GM21723 (cell line): ENCODE measurements around the gene BCL11B.
"Not testable (repeated sequence)": the region's sequence is repeated elsewhere in the genome, so short reads cannot be mapped to it uniquely, and the experiment has no call there.

ENCODE experiments used
- ATAC-seq: cut with Tn5 transposase; IDR thresholded peaks from one replicate; pipeline ENCODE4 v1.9.1; 2021; ENCODE audit warnings: mild to moderate bottlenecking, moderate library complexity; ENCODE audit not compliant: unreplicated experiment

The BCL11B gene

DNA sequence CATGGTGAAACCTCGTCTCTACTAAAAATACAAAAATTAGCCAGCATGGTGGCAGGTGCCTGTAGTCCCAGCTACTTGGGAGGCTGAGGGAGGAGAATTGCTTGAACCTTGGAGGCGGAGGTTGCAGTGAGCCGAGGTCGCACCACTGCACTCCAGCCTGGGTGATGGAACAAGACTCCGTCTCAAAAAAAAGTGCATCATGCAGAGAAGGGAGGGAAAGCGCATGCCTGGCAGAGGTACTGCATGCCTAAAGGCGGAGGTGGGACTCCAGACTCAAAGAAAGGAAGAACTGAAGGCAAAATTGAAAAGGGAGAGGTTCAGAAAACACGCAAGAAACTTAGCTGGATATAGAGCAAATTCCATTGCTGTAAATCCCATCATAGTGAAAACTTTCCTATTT lies 85.7 kb downstream of the BCL11B start:
- ATAC-seq, result not testable (repeated sequence)

DNA sequence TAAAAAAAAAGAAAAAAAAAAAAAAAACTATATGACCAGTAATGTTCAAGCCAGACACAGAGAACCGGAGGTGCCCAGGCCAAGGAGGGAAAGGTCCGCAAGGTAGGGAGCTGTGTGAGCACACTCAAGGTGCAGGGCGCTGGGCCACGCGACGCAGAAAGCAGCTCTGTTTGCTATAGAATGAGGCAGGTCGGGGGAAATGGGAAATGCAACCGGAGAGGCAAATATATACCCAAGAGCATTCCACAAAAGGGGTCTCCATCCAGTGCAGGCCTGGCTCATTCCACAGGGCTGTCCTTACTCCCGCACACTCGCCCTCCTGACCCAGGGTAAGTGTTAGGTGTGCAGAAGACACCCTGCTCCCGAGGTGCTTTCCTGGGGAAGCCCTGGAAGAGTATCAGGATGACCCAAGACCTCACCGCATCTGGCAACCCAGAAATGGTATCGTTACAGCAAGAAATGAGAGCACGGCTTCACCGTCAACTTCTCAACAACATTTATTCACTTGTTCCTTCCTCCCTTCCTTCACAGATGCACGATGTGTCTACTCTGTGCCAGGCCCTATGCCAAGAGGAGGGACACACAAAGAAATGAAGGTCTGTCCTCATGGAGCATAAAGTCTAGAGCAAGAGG lies 86.4 kb downstream of the BCL11B start:
- ATAC-seq, result no peak

DNA sequence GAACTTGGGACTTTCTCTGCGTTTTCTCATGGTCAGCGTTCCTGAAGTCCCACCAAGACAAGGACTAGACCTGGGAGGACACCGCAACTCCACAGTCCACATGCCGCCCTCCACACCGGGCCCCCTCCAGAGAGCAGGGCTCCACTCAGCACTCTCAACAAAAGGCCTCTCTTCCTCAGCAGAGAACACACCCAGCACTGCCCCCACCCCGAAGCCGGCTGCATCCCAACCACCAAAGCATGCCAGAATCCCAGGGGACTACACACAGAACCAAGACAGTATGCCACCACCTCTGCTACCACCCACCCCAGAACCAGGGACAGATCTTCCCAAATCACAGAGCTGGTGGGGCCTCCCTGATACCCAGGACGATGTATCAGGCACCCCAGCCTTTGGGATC lies 88.3 kb downstream of the BCL11B start:
- ATAC-seq, result no peak

DNA sequence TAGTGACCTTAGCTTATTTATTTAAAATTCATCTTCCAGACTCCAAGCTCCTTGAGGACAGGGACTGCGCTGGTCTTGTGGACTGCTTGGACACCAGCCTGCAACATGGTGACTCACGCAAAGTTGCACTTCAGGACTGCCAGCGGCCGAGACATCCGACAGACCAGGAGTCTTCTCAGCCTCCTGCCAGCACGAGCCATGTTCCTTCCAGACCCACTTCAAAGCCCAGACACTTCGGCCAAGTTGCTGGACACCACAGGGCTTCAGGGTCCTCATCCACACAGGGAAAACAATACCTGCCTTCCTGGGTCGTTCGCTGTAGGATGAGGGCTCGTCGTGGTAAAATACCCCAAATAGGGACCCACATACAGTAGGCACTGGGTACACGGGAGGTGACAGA lies 88.7 kb downstream of the BCL11B start:
- no peak for ATAC-seq

DNA sequence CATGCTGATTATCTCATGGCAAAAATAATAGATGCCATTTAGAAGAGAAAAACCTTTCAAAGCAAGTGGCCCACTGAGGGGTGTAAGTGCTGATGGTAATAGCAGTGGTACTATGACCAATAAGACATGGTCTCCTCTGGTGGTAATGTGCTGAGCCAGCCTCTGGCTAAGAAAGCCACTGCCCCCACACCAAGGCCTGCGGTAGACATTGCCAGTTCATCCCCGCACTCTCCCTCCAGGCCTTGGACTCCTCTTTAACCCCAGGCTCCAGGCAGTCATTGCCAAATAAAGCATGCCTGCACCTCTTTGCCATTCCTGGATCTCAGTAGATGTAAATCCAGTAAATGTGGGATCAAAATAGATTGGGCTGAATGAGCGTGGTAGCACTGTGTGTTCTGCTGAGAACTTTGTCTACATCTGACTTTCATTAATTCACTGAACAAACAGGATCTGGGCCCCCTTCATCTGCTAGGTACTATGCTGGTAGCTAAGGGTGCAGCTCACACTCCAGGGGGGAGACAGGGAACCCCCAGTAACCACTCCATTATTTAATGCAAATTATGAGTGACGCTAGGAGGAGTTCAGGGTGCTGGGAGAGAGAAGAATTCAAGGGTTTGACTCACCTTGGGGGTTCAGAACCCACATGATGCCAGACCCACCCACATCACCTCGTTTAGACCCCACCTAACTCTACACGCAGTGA lies 89.3 kb downstream of the BCL11B start:
- ATAC-seq, result no peak

DNA sequence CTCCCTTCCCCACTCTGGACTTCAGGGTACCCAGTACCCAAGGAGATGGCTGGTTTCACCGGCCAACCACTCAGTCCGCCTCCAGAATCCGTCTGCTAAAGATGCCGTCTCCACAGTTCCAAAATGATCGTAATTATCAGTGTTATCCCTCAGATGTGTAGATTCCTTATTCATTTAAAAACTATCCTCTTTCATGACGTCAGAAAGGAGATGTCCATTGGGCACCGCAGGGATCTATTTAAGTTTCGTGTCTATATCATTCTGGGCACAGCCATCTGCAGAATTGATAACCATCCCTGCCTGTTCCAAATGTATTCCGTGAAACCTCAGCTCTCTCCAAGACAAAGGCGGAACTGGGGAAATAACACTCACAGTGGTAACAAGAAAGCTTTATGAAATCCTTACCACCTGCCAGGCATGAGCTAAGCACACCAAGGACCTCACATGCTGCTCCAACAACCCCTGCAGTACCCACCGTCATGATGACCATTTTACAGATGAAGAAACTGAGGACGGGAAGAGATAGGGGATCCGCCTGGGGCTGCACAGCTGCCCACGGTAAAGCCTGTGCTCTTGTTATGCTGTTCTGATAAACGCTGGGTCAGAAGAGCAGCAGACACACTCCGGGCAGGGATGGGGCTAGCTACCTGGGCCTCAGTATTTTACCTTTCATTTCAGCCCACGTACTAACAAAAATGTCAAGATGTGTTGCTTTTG lies 90.0 kb downstream of the BCL11B start:
- no peak for ATAC-seq

DNA sequence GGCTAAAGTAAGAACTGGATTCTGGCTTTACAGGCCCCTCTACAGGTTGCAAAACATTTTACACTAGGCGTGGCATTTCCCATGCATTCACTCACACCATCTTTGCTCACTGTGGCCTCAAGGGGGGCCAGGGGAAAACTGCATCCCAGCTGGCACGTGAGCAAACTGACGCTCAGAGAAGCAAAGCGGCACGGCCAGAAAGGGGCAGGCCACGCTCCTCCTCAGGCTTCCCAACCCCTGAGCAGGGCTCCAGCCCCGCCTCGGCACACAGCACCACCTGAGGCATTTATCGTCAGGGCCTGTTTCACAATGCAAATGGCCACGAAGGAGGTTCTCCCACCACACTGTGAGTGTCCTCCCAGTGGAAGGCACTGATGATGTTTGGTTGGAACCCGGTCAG lies 90.8 kb downstream of the BCL11B start:
- no peak for ATAC-seq

DNA sequence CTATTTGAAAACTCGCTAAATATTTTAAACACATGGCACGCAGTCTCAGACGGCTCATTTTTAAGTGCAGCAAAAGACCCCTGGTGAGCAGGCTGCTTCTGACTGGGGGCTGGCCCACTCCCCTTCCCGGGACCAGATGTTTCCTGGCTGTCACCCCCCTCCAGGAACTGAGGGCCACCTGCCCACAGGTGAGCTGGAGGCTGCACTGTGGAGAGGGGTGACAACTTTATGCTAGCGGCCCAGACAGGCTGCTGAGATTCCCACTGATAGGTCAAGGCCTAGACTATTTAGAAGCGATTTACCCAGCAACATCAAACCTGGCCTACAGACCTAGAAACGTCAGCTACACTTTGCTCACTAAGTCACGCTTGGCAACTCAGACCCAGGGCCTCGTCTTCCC lies 92.1 kb downstream of the BCL11B start:
- no peak for ATAC-seq

DNA sequence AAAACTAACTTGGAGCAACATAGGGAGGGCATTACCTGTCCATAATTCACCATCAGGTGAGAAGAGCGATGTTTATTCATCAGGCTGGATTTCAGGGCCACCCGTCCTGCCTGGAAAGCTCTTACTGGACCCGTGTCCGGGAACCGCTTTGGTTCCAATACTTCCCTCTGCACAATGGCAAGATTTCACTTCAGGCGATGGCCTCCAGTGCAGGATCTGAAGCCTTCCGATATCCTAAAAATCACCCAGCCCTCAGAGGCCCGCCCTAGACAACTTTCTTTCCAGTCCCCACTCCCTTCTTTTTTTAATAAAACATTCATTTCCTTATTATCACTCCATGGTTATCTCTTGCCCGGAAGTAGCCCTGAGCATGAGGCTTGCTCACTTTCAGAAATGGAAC lies 92.5 kb downstream of the BCL11B start:
- ATAC-seq, result no peak

DNA sequence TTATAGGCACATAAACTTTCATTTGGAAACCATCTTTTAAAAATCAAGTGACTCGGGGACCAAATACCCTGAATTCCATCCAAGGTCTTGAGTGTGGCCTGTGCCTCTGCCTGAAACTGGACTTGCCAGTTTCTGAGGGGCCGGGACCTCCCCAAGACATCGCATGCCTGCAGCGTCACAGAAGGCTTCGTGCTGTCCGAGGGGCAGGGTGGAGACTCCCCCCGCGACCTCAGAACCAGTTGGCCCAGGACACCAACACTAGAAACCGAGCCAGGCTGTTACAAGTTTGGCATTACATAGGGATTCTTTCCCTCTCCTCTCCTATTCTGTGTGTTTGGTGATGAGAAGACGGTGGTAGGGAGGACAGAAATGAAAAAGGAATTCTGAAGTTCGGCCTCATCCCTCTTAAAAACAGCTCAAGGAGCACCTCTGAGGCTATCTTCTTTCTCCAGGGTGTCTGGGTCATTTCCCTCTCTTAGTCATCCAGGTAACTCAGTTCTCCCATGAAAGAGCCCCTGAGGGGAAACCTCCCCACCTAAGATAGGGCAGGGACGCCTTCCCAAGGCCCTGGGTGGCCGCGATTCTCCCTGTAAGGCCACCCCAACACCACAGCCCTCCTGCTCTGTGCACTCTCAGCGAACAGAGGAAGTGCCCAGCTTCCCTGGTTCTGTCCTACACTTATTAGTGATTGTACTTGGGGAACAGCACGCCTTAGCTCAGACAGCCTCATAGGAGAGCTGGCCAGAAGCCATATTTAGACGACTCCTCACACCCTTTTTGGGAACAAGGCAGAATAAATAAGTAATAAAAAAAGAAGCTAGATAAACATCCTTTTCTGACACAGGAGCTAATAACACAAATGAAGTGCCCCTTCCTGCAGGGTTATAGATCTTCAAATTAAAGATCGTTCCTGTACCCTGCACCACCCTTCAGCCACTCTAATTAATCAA lies 93.8 kb downstream of the BCL11B start:
- ATAC-seq, result no peak

DNA sequence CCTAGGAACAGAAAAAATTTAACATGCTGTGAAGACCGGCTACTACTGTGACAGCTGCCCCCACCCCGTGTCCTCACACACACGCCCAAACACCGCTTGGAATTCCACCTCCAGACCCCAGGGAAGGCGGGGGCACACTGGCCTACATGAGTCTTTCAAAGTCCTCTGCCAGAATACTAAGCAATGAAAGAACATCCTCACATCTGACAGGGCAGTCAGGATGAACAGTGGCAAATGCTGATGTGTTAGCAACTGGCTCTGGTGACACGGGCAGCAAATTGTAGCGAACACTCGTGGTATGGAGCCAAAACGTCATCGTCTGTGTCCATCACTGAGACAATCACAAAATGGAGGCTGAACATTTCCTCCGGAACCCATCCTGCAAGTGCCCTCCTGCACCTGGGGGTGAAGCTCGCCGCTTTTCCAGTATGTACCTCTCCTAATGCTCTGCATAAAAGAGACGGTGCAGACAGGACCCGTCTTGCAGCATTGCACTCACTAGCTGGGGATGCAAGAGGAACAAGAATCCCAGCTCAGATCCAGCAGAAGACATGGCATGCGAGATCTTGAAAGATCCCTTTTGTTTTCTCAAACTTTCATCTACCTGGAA lies 94.8 kb downstream of the BCL11B start:
- ATAC-seq, result no peak

DNA sequence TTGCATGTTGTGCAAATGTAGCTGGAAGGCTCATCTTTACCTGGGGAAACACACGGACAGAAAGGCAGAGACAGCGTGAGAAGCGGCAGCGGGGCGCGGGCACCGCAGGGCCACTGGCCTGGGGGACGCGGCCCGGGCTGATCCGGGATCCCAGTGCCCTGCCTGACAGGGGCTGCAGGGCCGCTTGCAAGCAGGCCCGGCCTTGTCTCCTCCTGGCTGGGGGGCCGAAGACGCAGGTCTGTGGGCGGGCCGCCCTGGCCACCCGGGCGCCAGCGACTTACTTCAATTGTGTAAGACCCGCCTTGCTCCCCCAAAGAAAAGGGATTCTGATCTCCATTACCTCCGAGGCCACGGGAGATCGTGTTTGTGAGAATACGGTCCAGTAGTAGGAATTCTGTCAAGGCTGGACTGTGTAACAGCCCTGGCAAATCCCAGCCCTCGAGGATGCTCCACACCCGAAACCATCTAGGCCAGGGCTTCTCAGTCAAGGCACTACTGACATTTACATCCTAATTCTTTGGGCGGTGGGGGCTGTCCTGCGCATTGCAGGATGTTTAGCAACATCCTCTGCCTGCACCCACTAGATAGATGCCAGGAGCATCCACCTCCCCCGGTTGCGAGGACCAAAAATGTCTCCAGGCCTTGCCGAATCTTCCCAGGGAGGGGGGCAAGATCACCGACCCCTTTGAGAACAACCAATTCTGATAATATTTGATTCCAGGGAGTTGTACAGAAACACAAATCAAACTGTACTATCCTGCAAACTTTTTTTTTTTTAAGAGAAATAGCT lies 95.6 kb downstream of the BCL11B start:
- ATAC-seq, result no peak

DNA sequence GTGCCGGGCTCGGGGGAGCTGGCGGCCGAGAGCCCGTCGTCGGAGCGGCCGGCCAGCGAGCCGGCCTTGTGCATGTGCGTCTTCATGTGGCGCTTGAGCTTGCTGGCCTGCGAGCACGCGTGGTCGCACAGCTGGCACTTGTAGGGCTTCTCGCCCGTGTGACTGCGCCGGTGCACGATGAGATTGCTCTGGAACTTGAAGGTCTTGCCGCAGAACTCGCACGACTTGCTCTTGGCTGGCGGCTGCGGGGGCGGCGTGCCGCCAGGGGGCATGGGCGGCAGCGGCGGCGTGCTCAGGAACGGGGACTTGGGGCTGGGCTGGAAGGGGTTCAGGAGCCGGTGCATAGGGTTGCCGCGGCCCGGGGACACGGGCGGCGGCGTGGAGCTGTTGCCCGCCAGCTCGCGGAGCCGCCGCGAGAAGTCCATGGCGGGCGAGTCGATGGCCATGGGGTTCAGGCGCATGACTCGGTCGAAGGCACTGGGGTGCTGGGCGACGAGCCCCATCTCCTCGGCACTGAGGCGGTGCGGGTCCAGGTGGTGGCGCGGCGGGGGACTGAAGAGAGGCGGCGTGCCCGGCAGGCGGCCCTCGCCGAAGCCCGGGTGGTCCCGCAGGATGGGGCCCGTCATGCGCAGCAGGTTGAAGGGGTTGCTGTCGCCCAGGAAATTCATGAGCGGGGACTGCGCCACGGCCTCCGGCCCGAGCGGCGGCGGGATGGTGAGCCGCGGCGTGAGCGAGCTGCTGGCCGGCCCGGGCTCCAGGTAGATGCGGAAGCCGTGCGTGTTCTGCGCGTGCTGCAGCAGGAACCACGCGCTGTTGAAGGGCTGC lies 96.5 kb downstream of the BCL11B start:
- no peak for ATAC-seq

DNA sequence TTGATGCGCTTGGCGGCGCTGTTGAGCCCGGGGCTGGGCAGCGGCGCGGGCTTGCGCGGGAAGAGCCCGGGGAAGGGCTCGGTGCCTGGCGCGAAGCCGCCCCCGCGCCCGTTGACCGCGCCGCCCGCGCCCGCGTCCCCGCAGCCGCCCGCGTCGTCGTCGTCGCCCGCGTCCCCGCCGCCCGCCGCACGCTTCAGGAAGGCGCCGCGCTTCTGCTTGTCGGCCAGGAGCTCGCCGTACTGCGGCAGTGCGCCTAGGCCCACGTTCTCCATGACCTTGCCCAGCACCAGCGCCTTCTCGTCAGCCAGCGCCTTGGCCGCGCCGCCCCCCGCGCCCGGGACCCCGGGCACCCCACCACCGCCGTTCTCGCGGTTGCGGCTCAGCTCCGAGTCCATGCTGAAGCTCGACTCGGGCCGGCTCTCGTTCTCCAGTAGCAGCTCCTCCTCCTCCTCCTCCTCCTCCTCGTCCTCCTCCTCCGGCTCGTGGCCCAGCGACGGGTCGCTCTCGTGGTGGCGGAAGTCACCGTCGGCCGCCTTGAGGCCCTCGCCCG lies 97.2 kb downstream of the BCL11B start:
- ATAC-seq, result no peak

DNA sequence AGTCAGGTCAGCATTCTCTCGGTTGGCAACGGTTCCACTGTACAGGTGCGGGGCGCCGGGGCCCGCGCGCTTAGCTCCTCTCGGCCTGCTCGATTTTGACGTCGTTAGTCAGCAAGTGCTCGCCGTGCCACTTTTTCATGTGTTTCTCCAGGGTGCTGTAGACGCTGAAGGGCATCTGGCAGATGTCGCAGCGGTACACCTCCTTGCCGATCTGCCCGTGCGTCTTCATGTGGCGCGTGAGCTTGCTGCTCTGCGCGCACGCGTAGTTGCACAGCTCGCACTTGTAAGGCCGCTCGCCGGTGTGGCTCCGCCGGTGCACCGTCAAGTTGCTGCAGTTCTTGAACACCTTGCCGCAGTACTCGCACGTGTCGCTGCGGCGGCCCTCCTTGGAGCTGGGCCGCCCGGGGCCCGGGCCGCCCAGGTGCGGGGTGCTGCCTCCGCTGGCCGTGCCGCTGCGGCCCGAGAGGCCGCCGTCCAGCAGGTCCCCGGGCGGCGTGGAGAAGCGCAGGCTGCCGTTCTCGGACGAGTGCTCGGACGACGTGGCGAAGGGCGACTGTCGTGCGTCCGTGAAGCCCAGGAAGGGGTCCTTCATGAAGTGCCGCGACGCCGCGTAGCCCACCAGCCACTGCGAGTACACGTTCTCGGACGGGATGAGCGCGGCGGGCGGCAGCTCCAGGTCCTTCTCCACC lies 97.8 kb downstream of the BCL11B start:
- ATAC-seq, result no peak

DNA sequence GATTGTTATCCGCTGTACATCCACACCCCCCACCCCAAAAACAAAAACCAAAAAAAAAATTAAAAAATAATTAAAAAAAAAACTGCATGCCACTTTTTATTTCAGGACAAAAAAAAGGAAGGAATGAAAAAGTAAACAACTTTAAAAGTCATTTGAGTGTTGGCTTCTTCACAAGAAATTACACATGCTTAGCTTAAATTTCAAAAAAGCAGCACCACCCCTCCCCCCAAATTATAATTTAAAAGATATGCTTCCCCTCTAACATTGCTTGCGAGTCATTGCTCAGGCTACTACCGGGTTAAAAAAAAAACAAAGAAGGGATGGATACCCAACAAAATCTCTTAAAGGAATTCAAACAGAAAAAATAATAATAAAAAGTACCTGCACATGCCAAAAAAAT lies 98.5 kb downstream of the BCL11B start:
- ATAC-seq, result no peak

DNA sequence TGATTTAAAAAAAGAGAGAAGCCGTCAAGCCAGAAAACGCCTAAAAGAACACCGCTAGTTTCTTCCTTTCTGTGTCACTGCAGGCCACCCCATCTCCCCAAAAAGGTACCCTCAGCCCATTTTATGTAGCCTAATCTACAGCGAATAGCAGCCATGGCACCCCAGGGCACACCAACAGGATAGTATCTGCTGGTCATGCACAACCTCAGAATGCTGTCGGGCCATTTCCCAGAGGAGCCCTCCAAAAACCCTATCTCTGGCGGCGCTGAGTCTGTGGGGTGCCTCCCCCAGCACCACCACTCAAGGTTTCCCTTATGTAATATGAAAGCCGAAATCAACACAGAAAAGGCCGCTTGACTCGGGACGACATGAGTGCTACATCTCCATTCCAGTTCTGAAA lies 98.9 kb downstream of the BCL11B start:
- ATAC-seq, result no peak

DNA sequence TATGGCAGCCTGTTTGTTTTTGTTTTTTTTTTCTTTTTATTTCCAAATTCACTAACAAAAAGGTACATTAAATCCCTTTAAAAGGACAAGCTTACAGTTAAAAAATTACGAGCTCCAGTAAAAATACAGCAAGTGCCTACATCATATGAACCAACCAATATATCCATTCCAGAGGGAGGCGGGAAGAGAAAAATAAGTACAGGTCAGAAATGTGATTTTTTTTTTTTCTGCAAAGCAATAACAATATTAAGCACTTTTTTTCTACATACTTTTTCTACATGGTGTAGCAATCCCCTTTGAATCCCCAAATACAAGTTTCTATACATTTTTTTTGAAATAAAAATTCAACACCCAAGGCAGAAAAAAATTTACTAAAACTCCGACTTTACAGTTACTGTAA lies 100.6 kb downstream of the BCL11B start:
- ATAC-seq, result no peak
